HepG2 (cell line): Measurements from ENCODE around the gene CHP1. TPM values are rescaled to one million over a fixed set of nuclear protein-coding genes. Genes with fewer than 3 reads are reported as not detected.

Experiments
- ATAC-seq: fragments of 200-7000 bp; cut with Tn5 transposase; 3 replicates; pipeline ENCODE4 v1.9.1; 2020; ENCODE audit warnings: mild to moderate bottlenecking, moderate library complexity
- BruUV-seq: library from RNA; stranded (reverse); fragments of 400-500 nt; replicated peaks from 2 replicates; lab custom pipeline; 2021; lab: Mats Ljungman, UMichigan
- CTCF ChIA-PET: fragments of 300-600 bp; formaldehyde crosslinking; extraction: SDS; loops from one replicate; lab custom pipeline; 2021; ENCODE audit warnings: low total read pairs, inconsistent platforms, low intra/inter-chr PET ratio; lab: Yijun Ruan, JAX
- POLR2A ChIA-PET: fragments of 350-600 bp; sonication (Branson Sonifier 250); formaldehyde crosslinking; loops from one replicate; lab custom pipeline; 2020; ENCODE audit warnings: antibody characterized with exemption, inconsistent platforms; lab: Yijun Ruan, JAX
- DNase-seq: peaks from one replicate; pipeline ENCODE4 v3.0.0-alpha.2; 2015; ENCODE audit warnings: low spot score
- FAIRE-seq: peaks from 3 replicates; lab custom pipeline; 2011; peaks lifted over from hg19 to GRCh38; lab: Jason Lieb, UNC
- H2AFZ ChIP-seq: one replicate; pipeline ENCODE4 v1.6.1; 2011; ENCODE audit warnings: low read length, inconsistent platforms
- H3K27ac ChIP-seq: fragments of 300-600 bp; 3 replicates; pipeline ENCODE4 v1.8.0; 2011; ENCODE audit warnings: mixed run types, mild to moderate bottlenecking, mixed read lengths, low read length, inconsistent platforms; ENCODE audit not compliant: insufficient read depth; ENCODE audit errors: extremely low read length
- H3K27me3 ChIP-seq, 2 experiments: fragments of 200-600 bp in 1 of 2; 2 replicates in 1 of 2; 3 replicates in 1 of 2; pipeline versions ENCODE4 v1.6.0 to v1.8.0; 2011; ENCODE audit warnings: low read length in 2 of 2, mild to moderate bottlenecking in 2 of 2, moderate library complexity in 2 of 2, inconsistent platforms in 1 of 2; ENCODE audit not compliant: insufficient read depth in 2 of 2, control insufficient read depth in 1 of 2
- H3K36me3 ChIP-seq, 2 experiments: fragments of 200-600 bp in 1 of 2; replicated peaks in 1 of 2; 2 replicates in 1 of 2; 3 replicates in 1 of 2; pipeline versions ENCODE4 v1.5.1 to v1.8.0; 2011; ENCODE audit warnings: low read length in 2 of 2, inconsistent platforms in 1 of 2; ENCODE audit not compliant: insufficient read depth in 2 of 2, control insufficient read depth in 1 of 2
- H3K4me1 ChIP-seq: 2 replicates; pipeline ENCODE4 v1.5.1; 2012; ENCODE audit warnings: low read length, inconsistent platforms; ENCODE audit not compliant: insufficient read depth
- H3K4me2 ChIP-seq: 2 replicates; pipeline ENCODE4 v1.6.0; 2011; ENCODE audit warnings: low read depth, low read length, inconsistent platforms
- H3K4me3 ChIP-seq, 3 experiments: fragments of 200-600 bp in 1 of 3; sonication (generic), shearing (Covaris generic) in 1 of 3; replicated peaks in 1 of 3; 2 replicates each; pipeline ENCODE4 v1.5.1; 2011 to 2016; ENCODE audit warnings: low read length in 3 of 3, inconsistent platforms in 2 of 3, low read depth in 2 of 3, mild to moderate bottlenecking in 2 of 3, control low read depth in 1 of 3, mixed read lengths in 1 of 3; ENCODE audit not compliant: insufficient read depth in 1 of 3
- H3K79me2 ChIP-seq: one replicate; pipeline ENCODE4 v1.6.1; 2011; ENCODE audit warnings: low read length, inconsistent platforms; ENCODE audit not compliant: insufficient read depth
- H3K9ac ChIP-seq: 2 replicates; pipeline ENCODE4 v1.6.0; 2011; ENCODE audit warnings: mild to moderate bottlenecking, low read depth, low read length, inconsistent platforms; ENCODE audit not compliant: insufficient read depth
- H3K9me3 ChIP-seq: 2 replicates; pipeline ENCODE4 v1.5.1; 2012; ENCODE audit warnings: mild to moderate bottlenecking, low read length
- H4K20me1 ChIP-seq: 2 replicates; pipeline ENCODE4 v1.6.0; 2011; ENCODE audit warnings: inconsistent platforms, mild to moderate bottlenecking, low read length, moderate library complexity; ENCODE audit not compliant: insufficient read depth
- ATM ChIP-seq: fragments of 450-650 bp; IDR thresholded peaks from 2 replicates; pipeline ENCODE4 v1.7.1; 2017; ENCODE audit warnings: mild to moderate bottlenecking, borderline replicate concordance
- CHCHD3 ChIP-seq: sonication (generic); formaldehyde crosslinking; IDR thresholded peaks from 2 replicates; pipeline ENCODE4 v1.8.0; 2022; ENCODE audit warnings: mild to moderate bottlenecking, missing genetic modification reagents, moderate library complexity
- DNMT1 ChIP-seq: sonication (generic); formaldehyde crosslinking; IDR thresholded peaks from 2 replicates; pipeline ENCODE4 v1.5.1; 2020; ENCODE audit warnings: mild to moderate bottlenecking, missing genetic modification reagents
- EED ChIP-seq: sonication (generic); formaldehyde crosslinking; IDR thresholded peaks from 2 replicates; pipeline ENCODE4 v1.5.0; 2020; ENCODE audit warnings: mild to moderate bottlenecking, missing genetic modification reagents
- FOSL1 ChIP-seq: sonication (generic); formaldehyde crosslinking; IDR thresholded peaks from 2 replicates; pipeline ENCODE4 v1.9.0; 2021; ENCODE audit warnings: missing genetic modification reagents, borderline replicate concordance
- FOSL2 ChIP-seq: sonication (generic); formaldehyde crosslinking; IDR thresholded peaks from 2 replicates; pipeline ENCODE4 v1.4.0; 2020; ENCODE audit warnings: missing genetic modification reagents
- FOXP1 ChIP-seq, 2 experiments: fragments of 450-650 bp in 1 of 2; IDR thresholded peaks; 2 replicates each; pipeline ENCODE4 v1.6.1; 2017 to 2018; ENCODE audit warnings: antibody characterized with exemption in 1 of 2
- HMGA1 ChIP-seq: sonication (generic); formaldehyde crosslinking; conservative IDR thresholded peaks from 2 replicates; pipeline ENCODE4 v1.4.0; 2020; ENCODE audit warnings: missing genetic modification reagents
- IKZF4 ChIP-seq: sonication (generic); formaldehyde crosslinking; IDR thresholded peaks from 2 replicates; pipeline ENCODE4 v1.5.1; 2020; ENCODE audit warnings: borderline replicate concordance, mild to moderate bottlenecking, low read depth, missing genetic modification reagents; ENCODE audit errors: not compliant biosample characterization
- IRF2 ChIP-seq: IDR thresholded peaks from 2 replicates; pipeline ENCODE4 v1.6.1; 2018; ENCODE audit warnings: missing genetic modification reagents, missing compliant biosample characterization
- PHF20 ChIP-seq: sonication (generic); formaldehyde crosslinking; IDR thresholded peaks from 2 replicates; pipeline ENCODE4 v1.5.0; 2020; ENCODE audit warnings: mild to moderate bottlenecking, missing genetic modification reagents
- SSRP1 ChIP-seq: IDR thresholded peaks from 2 replicates; pipeline ENCODE4 v1.6.1; 2016; ENCODE audit warnings: control low read depth
- TRIM24 ChIP-seq: sonication (generic); formaldehyde crosslinking; IDR thresholded peaks from 2 replicates; pipeline ENCODE4 v1.8.0; 2022; ENCODE audit warnings: mild to moderate bottlenecking, missing genetic modification reagents
- ZEB1 ChIP-seq: IDR thresholded peaks from 2 replicates; pipeline ENCODE4 v1.6.1; 2012; ENCODE audit warnings: mild to moderate bottlenecking, low read depth, inconsistent platforms; ENCODE audit not compliant: insufficient replicate concordance
- ZFP82 ChIP-seq: sonication (generic); formaldehyde crosslinking; IDR thresholded peaks from 2 replicates; pipeline ENCODE4 v1.5.1; 2020; ENCODE audit warnings: mild to moderate bottlenecking, missing genetic modification reagents, borderline replicate concordance
- ZNF263 ChIP-seq: sonication (generic); formaldehyde crosslinking; IDR thresholded peaks from 2 replicates; pipeline ENCODE4 v1.4.0; 2020; ENCODE audit warnings: missing genetic modification reagents
- ZNF34 ChIP-seq: sonication (generic); formaldehyde crosslinking; IDR thresholded peaks from 2 replicates; pipeline ENCODE4 v1.4.0; 2020; ENCODE audit warnings: mild to moderate bottlenecking, missing genetic modification reagents, borderline replicate concordance
- WGBS: methylation state at CpG from one replicate; pipeline ENCODE4 v1.1.6; 2017; ENCODE audit warnings: low lambda C conversion rate; 5-methylcytosine and 5-hydroxymethylcytosine counted together
- in situ Hi-C: cut with HindIII; loops from 2 replicates; pipeline ENCODE4 v1.10.0; 2017; ENCODE audit warnings: low pct_unique_long_range_greater_than_20kb; ENCODE audit not compliant: extremely low pct_ligation_motif_present
- intact Hi-C: fragments of 100-400 bp; cut with micrococcal nuclease; formaldehyde crosslinking; loops from one replicate; pipeline ENCODE4 v1.10.0; 2022; ENCODE audit not compliant: unreplicated experiment
- polyA plus RNA-seq, 8 experiments: library from polyadenylated mRNA; depleted of rRNA in 3 of 8; stranded (reverse) in 7 of 8; unstranded in 1 of 8; fragments of >200 nt; fragmentation: Illumina TruSeq in 4 of 8; extraction: Trizol in 4 of 8; gene quantifications; 2 replicates each; pipeline versions ENCODE4 v1.2.1 to v1.2.3, GENCODE V29; 2011 to 2016; ENCODE audit warnings: low read depth in 4 of 8, missing spikeins in 1 of 8, mixed read lengths in 1 of 8; ENCODE audit not compliant: insufficient read depth in 1 of 8
- total RNA-seq, 5 experiments: library from RNA; depleted of rRNA; stranded (reverse); fragments of >200 nt; fragmentation: Illumina TruSeq; extraction: Trizol; gene quantifications; 2 replicates each; pipeline ENCODE4 v1.2.3, GENCODE V29; 2016; ENCODE audit warnings: low read depth in 1 of 5
- TF ChIP-seq, protein P1 (sequence below): sonication (generic); formaldehyde crosslinking; IDR thresholded peaks from 2 replicates; pipeline ENCODE4 v1.4.0; 2020; ENCODE audit warnings: missing genetic modification reagents, borderline replicate concordance
- TF ChIP-seq, protein P2 (sequence below): sonication (generic); formaldehyde crosslinking; conservative IDR thresholded peaks from 2 replicates; pipeline ENCODE4 v1.4.0; 2020; ENCODE audit warnings: missing genetic modification reagents
- TF ChIP-seq, protein P3 (sequence below): IDR thresholded peaks from 2 replicates; pipeline ENCODE4 v1.6.1; 2016; ENCODE audit warnings: mild to moderate bottlenecking

The CHP1 gene
- total and polyA plus RNA-seq, 2 of the 13 experiments (the other 11 are each of a cell fraction or from before 2014, with no cell fraction given): 49.6 to 76.4 TPM

DNA sequence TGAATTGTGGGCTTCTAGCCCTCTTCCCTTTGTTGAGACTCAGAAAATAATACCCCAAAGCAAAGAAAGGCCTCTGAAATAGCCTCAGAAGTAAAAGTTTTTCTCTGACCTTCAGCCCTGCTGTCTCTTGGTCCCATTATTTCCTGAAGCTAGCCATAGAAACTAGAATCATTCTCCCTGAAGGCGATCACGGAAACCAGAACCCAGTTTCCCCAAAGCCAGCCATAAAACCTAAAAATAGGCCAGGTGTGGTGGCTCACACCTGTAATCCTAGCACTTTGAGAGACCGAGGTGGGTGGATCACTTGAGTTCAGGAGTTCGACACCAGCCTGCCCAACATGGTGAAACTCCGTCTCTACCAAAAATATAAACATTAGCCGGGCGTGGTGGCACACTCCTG is 27.7 kb upstream of the CHP1 start (continued):
- TF ChIP-seq, protein P1, sequence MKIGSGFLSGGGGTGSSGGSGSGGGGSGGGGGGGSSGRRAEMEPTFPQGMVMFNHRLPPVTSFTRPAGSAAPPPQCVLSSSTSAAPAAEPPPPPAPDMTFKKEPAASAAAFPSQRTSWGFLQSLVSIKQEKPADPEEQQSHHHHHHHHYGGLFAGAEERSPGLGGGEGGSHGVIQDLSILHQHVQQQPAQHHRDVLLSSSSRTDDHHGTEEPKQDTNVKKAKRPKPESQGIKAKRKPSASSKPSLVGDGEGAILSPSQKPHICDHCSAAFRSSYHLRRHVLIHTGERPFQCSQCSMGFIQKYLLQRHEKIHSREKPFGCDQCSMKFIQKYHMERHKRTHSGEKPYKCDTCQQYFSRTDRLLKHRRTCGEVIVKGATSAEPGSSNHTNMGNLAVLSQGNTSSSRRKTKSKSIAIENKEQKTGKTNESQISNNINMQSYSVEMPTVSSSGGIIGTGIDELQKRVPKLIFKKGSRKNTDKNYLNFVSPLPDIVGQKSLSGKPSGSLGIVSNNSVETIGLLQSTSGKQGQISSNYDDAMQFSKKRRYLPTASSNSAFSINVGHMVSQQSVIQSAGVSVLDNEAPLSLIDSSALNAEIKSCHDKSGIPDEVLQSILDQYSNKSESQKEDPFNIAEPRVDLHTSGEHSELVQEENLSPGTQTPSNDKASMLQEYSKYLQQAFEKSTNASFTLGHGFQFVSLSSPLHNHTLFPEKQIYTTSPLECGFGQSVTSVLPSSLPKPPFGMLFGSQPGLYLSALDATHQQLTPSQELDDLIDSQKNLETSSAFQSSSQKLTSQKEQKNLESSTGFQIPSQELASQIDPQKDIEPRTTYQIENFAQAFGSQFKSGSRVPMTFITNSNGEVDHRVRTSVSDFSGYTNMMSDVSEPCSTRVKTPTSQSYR: no peak
- TF ChIP-seq, protein P2, sequence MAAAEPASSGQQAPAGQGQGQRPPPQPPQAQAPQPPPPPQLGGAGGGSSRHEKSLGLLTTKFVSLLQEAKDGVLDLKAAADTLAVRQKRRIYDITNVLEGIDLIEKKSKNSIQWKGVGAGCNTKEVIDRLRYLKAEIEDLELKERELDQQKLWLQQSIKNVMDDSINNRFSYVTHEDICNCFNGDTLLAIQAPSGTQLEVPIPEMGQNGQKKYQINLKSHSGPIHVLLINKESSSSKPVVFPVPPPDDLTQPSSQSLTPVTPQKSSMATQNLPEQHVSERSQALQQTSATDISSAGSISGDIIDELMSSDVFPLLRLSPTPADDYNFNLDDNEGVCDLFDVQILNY (CRISPR knock-in tag): no peak
- no peak for TF ChIP-seq EED (CRISPR knock-in tag)
- TF ChIP-seq PHF20: no peak
- TF ChIP-seq, protein P3, sequence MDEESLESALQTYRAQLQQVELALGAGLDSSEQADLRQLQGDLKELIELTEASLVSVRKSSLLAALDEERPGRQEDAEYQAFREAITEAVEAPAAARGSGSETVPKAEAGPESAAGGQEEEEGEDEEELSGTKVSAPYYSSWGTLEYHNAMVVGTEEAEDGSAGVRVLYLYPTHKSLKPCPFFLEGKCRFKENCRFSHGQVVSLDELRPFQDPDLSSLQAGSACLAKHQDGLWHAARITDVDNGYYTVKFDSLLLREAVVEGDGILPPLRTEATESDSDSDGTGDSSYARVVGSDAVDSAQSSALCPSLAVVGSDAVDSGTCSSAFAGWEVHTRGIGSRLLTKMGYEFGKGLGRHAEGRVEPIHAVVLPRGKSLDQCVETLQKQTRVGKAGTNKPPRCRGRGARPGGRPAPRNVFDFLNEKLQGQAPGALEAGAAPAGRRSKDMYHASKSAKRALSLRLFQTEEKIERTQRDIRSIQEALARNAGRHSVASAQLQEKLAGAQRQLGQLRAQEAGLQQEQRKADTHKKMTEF: no peak
- no peak for TF ChIP-seq IRF2 (CRISPR knock-in tag)
- no peak for TF ChIP-seq ZEB1
- TF ChIP-seq, all 625 proteins: peak for 0

DNA sequence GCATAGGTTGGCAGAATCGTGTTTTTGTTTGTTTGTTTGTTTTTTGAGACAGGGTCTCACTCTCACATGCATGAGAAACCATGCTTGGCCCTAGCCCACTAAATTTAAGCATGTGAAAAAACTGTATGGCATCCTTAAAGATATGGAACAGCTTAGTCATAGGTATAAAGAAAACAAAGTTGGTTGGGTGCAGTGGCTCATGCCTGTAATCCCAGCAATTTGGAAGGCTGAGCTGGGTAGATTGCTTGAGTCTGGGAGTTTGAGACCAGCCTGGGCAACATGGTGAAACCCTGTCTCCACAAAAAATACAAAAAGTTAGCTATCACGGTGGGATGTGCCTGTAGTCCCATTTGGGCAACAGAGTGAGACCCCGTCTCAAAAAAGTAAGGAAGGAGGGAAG is 25.8 kb upstream of the CHP1 start:
- Histone ChIP-seq H3K4me2 (no peak overlapping the region), H3K9ac (no peak overlapping the region), H3K27me3 (no peaks in the 10 kb centered on the region; a peak in 1 of 5 replicates), H4K20me1 (no peaks in the 10 kb centered on the region), H3K36me3 (no peaks in the 10 kb centered on the region), H3K9me3 (no peaks in the 10 kb centered on the region), H3K4me1 (no peaks in the 10 kb centered on the region), H2AFZ (no peak overlapping the region), H3K27ac (no peak overlapping the region), H3K79me2 (no peaks in the 10 kb centered on the region), H3K4me3 (no peak overlapping the region)
- in situ Hi-C loops: no loop called here
- WGBS: 14% methylated on average over 3 of the region's 3 CpGs
- DNase-seq (no peak), FAIRE-seq (no peak), ATAC-seq (no peak)
- ChIA-PET CTCF (no interaction called here), POLR2A (no interaction called here)
- intact Hi-C loops: no loop called here
- BruUV-seq: no TSS peak
- TF ChIP-seq HMGA1 (CRISPR knock-in tag) (no peak), ZFP82 (no peak), CHCHD3 (CRISPR knock-in tag) (no peak), FOXP1 (IDR thresholded peaks at IDR 0.05) (no peak), FOXP1 (CRISPR knock-in tag; IDR thresholded peaks at IDR 0.05) (no peak), FOSL2 (CRISPR knock-in tag) (no peak), ZNF263 (CRISPR knock-in tag) (no peak), ATM (no peak), ZEB1 (no peak), IKZF4 (CRISPR knock-in tag) (no peak), FOSL1 (CRISPR knock-in tag) (no peak), ZNF34 (CRISPR knock-in tag) (no peak), SSRP1 (CRISPR knock-in tag) (no peak), DNMT1 (CRISPR knock-in tag) (no peak), TRIM24 (CRISPR knock-in tag) (no peak)
